Heart left ventricle (tissue), 13 donors: ENCODE data around the gene ATP1B3.
"Not testable (repeated sequence)": the region's sequence is repeated elsewhere in the genome, so short reads cannot be mapped to it uniquely, and the experiment has no call there.

Source experiments
- POLR2A ChIP-seq, 2 donors: fragments of 450-650 bp; IDR thresholded peaks; one replicate each; pipeline ENCODE4 v1.6.1; 2017; ENCODE audit warnings: antibody characterized with exemption in 2 of 2, mild to moderate bottlenecking in 2 of 2, moderate library complexity in 2 of 2
- TF ChIP-seq, protein P1 (sequence below), 12 donors: fragments of 200-600 bp; sonication (generic) in 4 of 12; IDR thresholded peaks; one replicate each; pipeline versions ENCODE4 v1.5.0 to v1.8.0; 2018 to 2022; ENCODE audit warnings: antibody characterized with exemption in 12 of 12, mild to moderate bottlenecking in 5 of 12
- donor health status: ischemic (EF 13 %, LVEDD 7.1; RV severe dilation, severe dysfunction).
- donor health status: DM: no; HTN: yes; CAD: no.
- donor health status: DM: no; HTN: no; CAD: no.
- donor health status: ischemic (EF 25% LVEDD 6.9; RV normal size, moderate dysfunction).
- donor health status: ischemic (EF 25% LVEDD 5.7; RV mildly dilated, moderate dysfunction).
- donor health status: ischemic (EF 35%, LVEDD 5.7; RV mildly dilated, moderate dysfunction).
- donor health status: nonischemic (EF 11% LVEDD 7.7; RV severe dilation, severe dysfunction).
- donor health status: DM: yes; HTN: yes; CAD: no.
- donor health status: PGD.
- donor health status: ischemic (EF 29% LVEDD 5.4; RV normal size, mild dysfunction).
- donor health status: nonischemic (EF 23%, LVEDD 6.1; RV moderate dilation, normal function).

- TF ChIP-seq, protein P1, sequence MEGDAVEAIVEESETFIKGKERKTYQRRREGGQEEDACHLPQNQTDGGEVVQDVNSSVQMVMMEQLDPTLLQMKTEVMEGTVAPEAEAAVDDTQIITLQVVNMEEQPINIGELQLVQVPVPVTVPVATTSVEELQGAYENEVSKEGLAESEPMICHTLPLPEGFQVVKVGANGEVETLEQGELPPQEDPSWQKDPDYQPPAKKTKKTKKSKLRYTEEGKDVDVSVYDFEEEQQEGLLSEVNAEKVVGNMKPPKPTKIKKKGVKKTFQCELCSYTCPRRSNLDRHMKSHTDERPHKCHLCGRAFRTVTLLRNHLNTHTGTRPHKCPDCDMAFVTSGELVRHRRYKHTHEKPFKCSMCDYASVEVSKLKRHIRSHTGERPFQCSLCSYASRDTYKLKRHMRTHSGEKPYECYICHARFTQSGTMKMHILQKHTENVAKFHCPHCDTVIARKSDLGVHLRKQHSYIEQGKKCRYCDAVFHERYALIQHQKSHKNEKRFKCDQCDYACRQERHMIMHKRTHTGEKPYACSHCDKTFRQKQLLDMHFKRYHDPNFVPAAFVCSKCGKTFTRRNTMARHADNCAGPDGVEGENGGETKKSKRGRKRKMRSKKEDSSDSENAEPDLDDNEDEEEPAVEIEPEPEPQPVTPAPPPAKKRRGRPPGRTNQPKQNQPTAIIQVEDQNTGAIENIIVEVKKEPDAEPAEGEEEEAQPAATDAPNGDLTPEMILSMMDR (IDR thresholded peaks at IDR 0.05), result not testable (repeated sequence)
- not testable (repeated sequence) for TF ChIP-seq POLR2A (IDR thresholded peaks at IDR 0.05)
Observed at GRCh38 chr3:141848159-141848748, 28.2 kb upstream of the ATP1B3 start.
